ENCODE results near the gene CARD14. TPM values are rescaled to one million over a fixed set of nuclear protein-coding genes. Genes with fewer than 3 reads are reported as not detected.

CARD14 gene
- total and polyA plus RNA-seq, 2 of the 13 experiments (the other 11 are each of a cell fraction or from before 2014, with no cell fraction given): 0.11 TPM; not detected in 1

DNA sequence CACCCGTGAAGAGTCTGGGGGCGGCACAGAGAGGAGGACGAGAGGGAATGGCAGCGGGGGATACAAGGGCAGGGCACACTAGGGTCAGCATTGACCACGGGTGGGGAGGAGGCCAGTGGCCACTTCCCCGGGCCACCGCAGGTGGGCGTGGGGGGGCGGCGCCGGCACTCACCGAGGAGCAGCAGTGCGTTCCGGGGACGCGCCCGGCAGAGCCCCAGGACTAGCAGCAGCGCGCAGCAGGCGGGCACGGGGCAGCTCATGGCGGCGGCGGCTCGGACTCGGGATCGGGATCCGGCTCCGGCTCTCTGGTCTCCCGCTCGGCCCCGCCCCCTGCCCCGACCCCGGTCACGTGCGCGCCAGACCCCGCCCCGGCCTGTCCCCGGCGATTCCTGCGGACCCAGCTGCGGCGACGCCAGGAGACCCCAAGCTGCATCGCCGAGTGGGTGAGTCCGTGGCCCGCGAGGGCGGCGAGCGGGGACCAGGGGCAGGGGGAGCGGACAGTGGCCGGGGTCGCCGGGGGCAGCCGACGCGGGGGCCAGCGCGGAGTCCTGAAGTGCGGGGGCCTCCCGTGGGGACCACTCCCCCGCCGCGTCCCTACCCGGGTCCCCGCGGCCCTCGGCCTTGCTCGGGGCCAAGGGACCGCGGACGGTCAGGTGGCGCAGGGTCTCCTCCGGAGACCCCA, 50.4 kb downstream of the CARD14 start, which contains the start of the genes SGSH and SLC26A11 (continued):
- TF ChIP-seq, protein P1, sequence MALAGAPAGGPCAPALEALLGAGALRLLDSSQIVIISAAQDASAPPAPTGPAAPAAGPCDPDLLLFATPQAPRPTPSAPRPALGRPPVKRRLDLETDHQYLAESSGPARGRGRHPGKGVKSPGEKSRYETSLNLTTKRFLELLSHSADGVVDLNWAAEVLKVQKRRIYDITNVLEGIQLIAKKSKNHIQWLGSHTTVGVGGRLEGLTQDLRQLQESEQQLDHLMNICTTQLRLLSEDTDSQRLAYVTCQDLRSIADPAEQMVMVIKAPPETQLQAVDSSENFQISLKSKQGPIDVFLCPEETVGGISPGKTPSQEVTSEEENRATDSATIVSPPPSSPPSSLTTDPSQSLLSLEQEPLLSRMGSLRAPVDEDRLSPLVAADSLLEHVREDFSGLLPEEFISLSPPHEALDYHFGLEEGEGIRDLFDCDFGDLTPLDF (CRISPR knock-in tag; IDR thresholded peaks at IDR 0.05): no peak

DNA sequence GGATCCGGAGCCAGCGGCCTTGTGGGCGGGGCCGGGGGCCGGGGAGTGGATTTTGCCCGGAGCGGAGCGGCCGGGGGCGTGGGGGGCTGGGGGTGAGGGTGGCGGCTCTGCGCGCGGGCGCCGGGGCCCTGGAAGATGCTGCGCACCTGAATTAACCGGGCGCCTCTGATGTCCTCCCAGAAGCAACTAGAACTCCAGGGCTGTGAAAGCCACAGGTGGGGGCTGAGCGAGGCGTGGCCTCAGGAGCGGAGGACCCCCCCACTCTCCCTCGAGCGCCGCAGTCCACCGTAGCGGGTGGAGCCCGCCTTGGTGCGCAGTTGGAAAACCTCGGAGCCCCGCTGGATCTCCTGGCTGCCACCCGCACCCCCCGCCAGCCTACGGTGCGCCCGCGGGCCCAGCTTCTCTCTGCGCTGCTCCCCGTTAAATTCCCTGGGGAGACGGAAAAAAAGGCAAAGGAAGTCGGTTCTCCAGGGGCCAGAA, 50.9 kb downstream of the CARD14 start:
- H3K9ac ChIP-seq (ENCODE audit: insufficient read depth, low read depth, low read length): peak overlapping the region; percentile 93
- peaks cover 26% of the 10 kb centered on the region for H3K4me1 ChIP-seq (ENCODE audit: insufficient read depth, low read length)
- in situ Hi-C loops (cut with HindIII; ENCODE audit: extremely low pct_ligation_motif_present, low pct_unique_long_range_greater_than_20kb) (no loop called here), intact Hi-C loops (cut with micrococcal nuclease; ENCODE audit: unreplicated experiment) (loop anchor here (2.0 kb wide), 1 partner anchor 42 kb away; no protein-coding TSS in a partner anchor)
- peak overlapping the region; percentile 90 to 100 (median 93) for H3K4me3 ChIP-seq (replicated peaks in 1 of 3; ENCODE audit: insufficient read depth in 1 of 3, low read depth in 2 of 3, low read length in 3 of 3)
- peak overlapping the region; percentile 33 for H3K27ac ChIP-seq (ENCODE audit: extremely low read length, insufficient read depth, low read length)
- WGBS (ENCODE audit: low lambda C conversion rate): 17% methylated on average over 12 of the region's 41 CpGs
- no peaks in the 10 kb centered on the region for H3K27me3 ChIP-seq (ENCODE audit: control insufficient read depth in 1 of 2, insufficient read depth in 2 of 2, low read length in 2 of 2)
- H3K79me2 ChIP-seq (ENCODE audit: insufficient read depth, low read length): peaks cover 9% of the 10 kb centered on the region
- ChIA-PET POLR2A (interaction anchor here (0.8 to 3.3 kb wide), 10 partner anchors 9 to 229 kb away, joined by 3 to 31 read pairs (median 3); partner anchors contain the start of gene EIF4A3), CTCF (ENCODE audit: low intra/inter-chr PET ratio, low total read pairs) (no interaction called here)
- BruUV-seq (replicated peaks): no TSS peak
- peaks cover 3 to 6% of the 10 kb centered on the region in 2 experiments; a peak in 3 of 5 replicates for H3K36me3 ChIP-seq (replicated peaks in 1 of 2; ENCODE audit: control insufficient read depth in 1 of 2, insufficient read depth in 2 of 2, low read length in 2 of 2)
- DNase-seq (ENCODE audit: low spot score): no peak
- no peaks in the 10 kb centered on the region for H3K9me3 ChIP-seq (ENCODE audit: low read length)
- no peaks in the 10 kb centered on the region for H4K20me1 ChIP-seq (ENCODE audit: insufficient read depth, low read length)
- ATAC-seq: peak; percentile 45
- FAIRE-seq: no peak
- no peak overlapping the region for H2AFZ ChIP-seq (ENCODE audit: low read length)
- peak overlapping the region; percentile 99 for H3K4me2 ChIP-seq (ENCODE audit: low read depth, low read length)
- TF ChIP-seq MEIS2 (CRISPR knock-in tag; IDR thresholded peaks at IDR 0.05): no peak
- TF ChIP-seq PAX8 (CRISPR knock-in tag; IDR thresholded peaks at IDR 0.05; ENCODE audit: borderline replicate concordance): 0 out of 2 replicates have a peak, but pooled peaks have one; percentile 4
- TF ChIP-seq NR2F1 (CRISPR knock-in tag; IDR thresholded peaks at IDR 0.05): no peak
- TF ChIP-seq ZNF234 (CRISPR knock-in tag; conservative IDR thresholded peaks at IDR 0.05): 0 out of 2 replicates have a peak, but pooled peaks have one; percentile 16
- TF ChIP-seq, protein P2, sequence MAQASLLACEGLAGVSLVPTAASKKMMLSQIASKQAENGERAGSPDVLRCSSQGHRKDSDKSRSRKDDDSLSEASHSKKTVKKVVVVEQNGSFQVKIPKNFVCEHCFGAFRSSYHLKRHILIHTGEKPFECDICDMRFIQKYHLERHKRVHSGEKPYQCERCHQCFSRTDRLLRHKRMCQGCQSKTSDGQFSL (CRISPR knock-in tag; IDR thresholded peaks at IDR 0.05): peak; percentile 89
- TF ChIP-seq, protein P3, sequence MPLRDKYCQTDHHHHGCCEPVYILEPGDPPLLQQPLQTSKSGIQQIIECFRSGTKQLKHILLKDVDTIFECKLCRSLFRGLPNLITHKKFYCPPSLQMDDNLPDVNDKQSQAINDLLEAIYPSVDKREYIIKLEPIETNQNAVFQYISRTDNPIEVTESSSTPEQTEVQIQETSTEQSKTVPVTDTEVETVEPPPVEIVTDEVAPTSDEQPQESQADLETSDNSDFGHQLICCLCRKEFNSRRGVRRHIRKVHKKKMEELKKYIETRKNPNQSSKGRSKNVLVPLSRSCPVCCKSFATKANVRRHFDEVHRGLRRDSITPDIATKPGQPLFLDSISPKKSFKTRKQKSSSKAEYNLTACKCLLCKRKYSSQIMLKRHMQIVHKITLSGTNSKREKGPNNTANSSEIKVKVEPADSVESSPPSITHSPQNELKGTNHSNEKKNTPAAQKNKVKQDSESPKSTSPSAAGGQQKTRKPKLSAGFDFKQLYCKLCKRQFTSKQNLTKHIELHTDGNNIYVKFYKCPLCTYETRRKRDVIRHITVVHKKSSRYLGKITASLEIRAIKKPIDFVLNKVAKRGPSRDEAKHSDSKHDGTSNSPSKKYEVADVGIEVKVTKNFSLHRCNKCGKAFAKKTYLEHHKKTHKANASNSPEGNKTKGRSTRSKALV (CRISPR knock-in tag; IDR thresholded peaks at IDR 0.05): 0 out of 2 replicates have a peak, but pooled peaks have one; percentile 19
- TF ChIP-seq ZNF570 (CRISPR knock-in tag; IDR thresholded peaks at IDR 0.05; ENCODE audit: borderline replicate concordance): no peak
- peak; percentile 26; the same call in 1 of the 2 replicates for TF ChIP-seq FOSL1 (CRISPR knock-in tag; IDR thresholded peaks at IDR 0.05; ENCODE audit: borderline replicate concordance)
- no peak for TF ChIP-seq HDAC2 (CRISPR knock-in tag; IDR thresholded peaks at IDR 0.05)
- TF ChIP-seq, protein P4, sequence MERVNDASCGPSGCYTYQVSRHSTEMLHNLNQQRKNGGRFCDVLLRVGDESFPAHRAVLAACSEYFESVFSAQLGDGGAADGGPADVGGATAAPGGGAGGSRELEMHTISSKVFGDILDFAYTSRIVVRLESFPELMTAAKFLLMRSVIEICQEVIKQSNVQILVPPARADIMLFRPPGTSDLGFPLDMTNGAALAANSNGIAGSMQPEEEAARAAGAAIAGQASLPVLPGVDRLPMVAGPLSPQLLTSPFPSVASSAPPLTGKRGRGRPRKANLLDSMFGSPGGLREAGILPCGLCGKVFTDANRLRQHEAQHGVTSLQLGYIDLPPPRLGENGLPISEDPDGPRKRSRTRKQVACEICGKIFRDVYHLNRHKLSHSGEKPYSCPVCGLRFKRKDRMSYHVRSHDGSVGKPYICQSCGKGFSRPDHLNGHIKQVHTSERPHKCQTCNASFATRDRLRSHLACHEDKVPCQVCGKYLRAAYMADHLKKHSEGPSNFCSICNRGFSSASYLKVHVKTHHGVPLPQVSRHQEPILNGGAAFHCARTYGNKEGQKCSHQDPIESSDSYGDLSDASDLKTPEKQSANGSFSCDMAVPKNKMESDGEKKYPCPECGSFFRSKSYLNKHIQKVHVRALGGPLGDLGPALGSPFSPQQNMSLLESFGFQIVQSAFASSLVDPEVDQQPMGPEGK (CRISPR knock-in tag; IDR thresholded peaks at IDR 0.05): peak; percentile 84
- no peak; the same call in 1 of the 2 replicates for TF ChIP-seq MAZ (IDR thresholded peaks at IDR 0.05; ENCODE audit: borderline replicate concordance, low read depth, low read length)
- TF ChIP-seq MAZ (CRISPR knock-in tag; IDR thresholded peaks at IDR 0.05; ENCODE audit: low read depth): no peak
- peak; percentile 9 for TF ChIP-seq HNRNPLL (IDR thresholded peaks at IDR 0.05; ENCODE audit: low read depth, low read length, poor library complexity, severe bottlenecking)
- TF ChIP-seq CC2D1A (CRISPR knock-in tag; IDR thresholded peaks at IDR 0.05): 0 out of 2 replicates have a peak, but pooled peaks have one; percentile 25
